Measurements from ENCODE around the gene GNB1.

GNB1 gene

GRCh38 chr1:1911350-1912041 lies 20.6 kb upstream of the GNB1 start:
- intact Hi-C loops (cut with DNase I) = no loop called here

GRCh38 chr1:1910651-1911331 lies 19.9 kb upstream of the GNB1 start:
- DNase-seq = peak in 3 of 10 donors; percentile 4 to 81 (median 62)
- intact Hi-C loops (cut with DNase I) = no loop called here

More at GRCh38 chr1:1911350-1912041, 20.6 kb upstream of the GNB1 start:
- peak in 1 of 10 donors; percentile 31 for DNase-seq

- intact Hi-C loops (cut with DNase I) = no loop called here
Observed at GRCh38 chr1:1910033-1910465, 19.2 kb upstream of the GNB1 start.

GRCh38 chr1:1908506-1908791 lies 17.6 kb upstream of the GNB1 start:
- intact Hi-C loops (cut with DNase I) = loop anchor here (2.0 to 5.0 kb wide), 3 partner anchors 18 to 146 kb away; partner anchors contain the start of genes GNB1 and NADK
- DNase-seq = no peak

More at GRCh38 chr1:1910033-1910465, 19.2 kb upstream of the GNB1 start:
- DNase-seq = peak in 2 of 10 donors; percentile 64 to 66

DNA sequence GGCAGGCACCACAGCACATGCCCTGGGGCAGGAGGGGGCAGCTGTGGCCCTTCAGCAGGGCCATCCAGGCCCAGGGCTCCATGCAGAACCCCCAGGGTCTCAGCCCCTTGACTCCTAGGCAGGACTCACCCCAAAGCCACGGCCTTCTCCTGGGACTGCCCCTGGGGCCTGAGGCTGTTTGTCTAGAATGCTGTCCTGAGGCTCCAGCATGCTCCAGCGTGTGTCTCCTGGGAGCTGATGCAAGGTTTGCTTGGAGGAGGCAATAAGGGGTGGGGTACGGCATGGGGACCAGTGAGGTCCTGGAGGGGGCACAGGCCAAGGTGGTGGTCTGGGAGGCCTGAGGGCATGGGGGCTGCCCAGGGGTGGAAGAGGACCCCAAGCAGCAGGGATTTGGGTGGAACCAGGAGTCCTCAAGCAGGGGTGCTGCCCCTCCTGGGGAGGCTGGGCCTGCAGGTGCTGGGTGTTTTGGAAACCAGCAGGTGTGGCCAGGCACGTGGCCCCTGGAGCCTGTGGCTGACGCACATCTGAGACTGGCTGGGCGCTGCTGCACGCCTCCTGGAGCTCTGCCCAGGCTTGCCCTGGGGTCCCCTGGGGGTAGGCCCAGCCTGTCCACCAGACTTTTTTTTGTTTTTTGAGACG lies 16.3 kb upstream of the GNB1 start:
- DNase-seq = peak in 1 of 10 donors; percentile 81
- intact Hi-C loops (cut with DNase I) = loop anchor here (5.0 kb wide), 2 partner anchors 130 to 145 kb away; partner anchors contain the start of gene NADK

- intact Hi-C loops (cut with DNase I) = loop anchor here (5.0 kb wide), 2 partner anchors 129 to 144 kb away; partner anchors contain the start of gene NADK
- DNase-seq = peak; percentile 63 to 98 (median 86)
Observed at GRCh38 chr1:1906185-1907097, 15.6 kb upstream of the GNB1 start.

GRCh38 chr1:1903224-1903623 lies 12.3 kb upstream of the GNB1 start:
- DNase-seq = no peak
- intact Hi-C loops (cut with DNase I) = no loop called here

DNA sequence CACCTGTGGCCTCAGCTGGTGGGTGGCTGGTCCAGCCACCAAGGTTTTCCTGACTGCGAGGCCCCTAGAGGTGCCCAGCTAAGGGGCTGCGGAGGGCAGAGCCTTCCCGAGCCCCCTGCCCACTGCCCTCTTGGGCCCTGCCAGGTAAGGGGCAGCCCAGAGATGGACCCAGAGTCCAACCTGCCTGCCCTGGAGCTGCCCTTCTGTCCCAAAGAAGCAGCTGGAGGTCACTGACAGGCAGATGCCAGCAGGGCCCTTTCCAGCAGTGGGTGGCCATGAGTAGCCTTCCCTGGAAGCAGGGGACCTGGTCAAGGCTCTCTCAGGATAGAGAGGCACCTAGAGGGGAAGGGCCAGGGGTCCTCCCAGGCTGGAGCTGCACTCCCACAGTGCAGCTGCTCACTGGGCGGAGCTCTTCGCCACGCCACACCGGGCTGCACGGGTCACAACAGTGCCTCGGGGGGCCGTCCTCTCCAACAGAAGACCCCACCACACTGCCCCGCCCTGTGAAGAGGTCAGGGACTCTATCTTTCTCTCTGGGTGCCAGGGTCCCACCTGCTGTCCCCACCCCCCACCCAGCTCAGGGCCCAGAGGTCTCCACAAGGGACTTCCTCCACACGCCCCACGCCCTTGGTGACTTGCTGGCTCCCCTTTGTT lies 10.9 kb upstream of the GNB1 start:
- no peak for DNase-seq
- intact Hi-C loops (cut with DNase I) = no loop called here

DNA sequence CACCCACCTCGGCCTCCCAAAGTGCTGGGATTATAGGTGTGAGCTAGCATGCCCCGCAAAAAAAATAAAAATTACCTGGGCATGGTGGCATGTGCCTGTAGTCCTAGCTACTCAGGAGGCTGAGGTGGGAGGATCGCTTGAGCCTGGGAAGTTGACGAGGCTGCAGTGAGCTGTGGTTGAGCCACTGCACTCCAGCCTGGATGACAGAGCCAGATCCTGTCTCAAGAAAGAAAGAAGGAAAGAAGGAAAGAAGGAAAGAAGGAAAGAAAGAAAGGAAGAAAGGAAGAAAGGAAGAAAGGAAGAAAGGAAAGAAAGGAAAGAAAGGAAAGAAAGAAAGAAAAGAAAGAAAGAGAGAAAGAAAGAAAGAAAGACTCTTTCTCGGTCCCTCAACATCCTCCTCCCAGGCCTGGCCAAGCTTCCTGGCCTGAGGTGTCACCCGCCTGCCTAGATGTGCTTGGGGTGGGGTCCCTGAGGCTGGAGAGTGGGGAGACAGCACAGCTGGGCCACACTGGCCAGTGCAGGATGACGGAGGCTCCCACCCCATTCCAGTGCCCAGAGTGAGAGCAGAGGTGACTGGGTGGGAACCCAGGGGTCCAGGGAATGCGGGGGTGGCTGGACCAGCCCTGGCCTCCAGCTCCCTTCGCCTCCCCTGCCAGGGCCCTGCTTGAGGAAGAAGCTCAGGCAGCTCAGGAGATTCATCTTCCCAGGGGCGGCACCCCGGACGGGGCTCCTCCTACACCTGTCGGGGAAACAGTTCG lies 10.2 kb upstream of the GNB1 start:
- intact Hi-C loops (cut with DNase I) = no loop called here
- DNase-seq = no peak

GRCh38 chr1:1899967-1900327 lies 9.1 kb upstream of the GNB1 start:
- no peak for DNase-seq
- intact Hi-C loops (cut with DNase I) = no loop called here

- DNase-seq = no peak
- intact Hi-C loops (cut with DNase I) = no loop called here
Observed at GRCh38 chr1:1899266-1899966, 8.5 kb upstream of the GNB1 start.

- intact Hi-C loops (cut with DNase I) = no loop called here
Observed at GRCh38 chr1:1898246-1898933, 7.5 kb upstream of the GNB1 start.

DNA sequence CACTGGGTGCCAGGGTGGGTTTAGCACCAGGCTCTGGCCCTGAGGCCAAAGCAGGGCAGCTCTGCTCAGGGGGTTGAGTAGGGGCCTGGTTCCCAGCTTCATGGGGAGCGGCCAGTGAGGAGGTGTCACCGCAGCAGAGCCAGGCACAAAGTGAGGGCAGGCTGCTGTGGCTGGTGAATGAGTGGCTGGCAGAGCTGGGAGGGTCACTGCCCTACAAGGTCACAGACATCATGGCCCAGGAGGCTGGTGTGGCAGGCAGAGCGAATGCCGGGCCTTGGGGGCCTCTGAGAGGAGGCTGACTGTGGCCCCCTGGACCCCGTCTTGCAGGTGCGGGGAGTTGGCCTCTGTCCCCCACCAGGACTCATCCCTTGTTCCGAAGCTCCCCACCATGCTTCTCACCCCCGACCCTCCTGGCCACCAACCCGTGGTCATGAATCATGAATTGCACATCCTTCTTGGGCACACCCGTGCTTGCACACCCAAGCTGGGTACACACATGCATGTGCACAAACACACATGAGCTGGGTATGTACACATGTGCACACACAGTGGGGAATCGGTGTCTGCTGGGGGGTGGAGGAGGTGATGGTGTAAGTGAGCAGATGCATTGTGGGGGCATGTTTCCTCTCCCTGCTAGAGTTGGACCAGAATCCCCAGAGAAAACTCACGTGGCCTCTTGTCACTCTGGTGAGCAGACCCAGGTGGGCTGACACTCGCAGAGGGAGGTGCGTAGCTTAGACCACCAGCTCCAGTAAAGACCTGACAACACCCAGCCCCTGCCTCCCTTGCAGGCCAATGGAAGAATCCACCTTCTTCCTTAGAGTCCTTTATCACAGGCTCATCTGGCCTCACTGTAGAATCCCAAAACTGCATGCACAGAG lies 4.8 kb upstream of the GNB1 start:
- intact Hi-C loops (cut with DNase I) = no loop called here
- no peak for DNase-seq

More at GRCh38 chr1:1898246-1898933, 7.5 kb upstream of the GNB1 start:
- no peak for DNase-seq

DNA sequence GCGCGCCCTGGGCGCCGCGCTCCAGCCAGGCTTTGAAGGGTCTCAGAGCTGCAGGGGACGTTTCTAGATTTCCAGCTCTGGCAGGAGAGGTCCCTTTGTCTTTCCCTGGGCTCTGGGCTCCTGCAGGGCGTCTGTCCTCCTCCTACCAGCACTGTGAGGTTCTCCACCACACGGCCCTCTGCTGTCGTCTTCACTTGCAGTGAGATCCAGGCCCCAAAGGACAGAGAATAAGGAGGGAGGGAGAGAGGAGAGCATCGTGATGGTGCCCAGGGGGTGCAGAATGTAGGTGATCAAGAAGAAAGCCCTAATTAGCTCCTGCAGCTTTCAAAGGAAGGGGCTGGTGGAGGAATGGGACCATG lies 4.2 kb upstream of the GNB1 start:
- intact Hi-C loops (cut with DNase I) = no loop called here

DNA sequence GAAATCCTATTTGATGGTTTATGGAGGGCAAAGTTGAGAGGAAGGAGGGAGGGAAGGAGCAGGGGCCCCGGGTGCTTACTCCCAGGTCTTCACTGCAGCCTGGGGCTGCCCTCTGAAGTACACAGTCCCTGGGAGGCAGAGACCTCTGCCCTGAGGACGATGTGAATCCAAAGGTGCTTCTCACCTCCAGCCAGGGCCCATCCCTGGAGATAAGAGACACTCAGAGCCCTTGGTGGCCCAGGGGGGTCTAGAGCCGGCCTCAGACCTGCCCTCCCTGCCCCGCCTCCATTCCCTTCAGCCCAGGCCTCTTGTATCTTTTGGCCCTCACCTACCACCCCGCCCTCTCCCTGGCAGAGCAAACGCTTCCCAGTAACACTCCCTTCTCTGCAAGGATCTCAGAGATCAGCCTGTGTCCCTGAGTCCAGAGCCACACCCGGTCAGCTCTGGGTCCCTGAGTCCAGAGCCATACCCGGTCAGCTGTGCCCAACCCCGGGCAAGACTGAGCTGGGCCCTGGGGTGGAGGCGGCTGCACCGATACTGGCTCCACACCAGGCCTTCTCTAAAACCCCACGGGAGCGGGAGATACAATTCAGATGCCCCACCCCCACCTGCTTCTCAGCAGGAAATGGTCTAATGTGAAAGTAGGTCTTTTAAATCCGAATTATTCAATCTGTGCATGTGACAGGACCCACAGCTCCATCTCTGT lies 3.6 kb upstream of the GNB1 start:
- intact Hi-C loops (cut with DNase I) = loop anchor here (5.0 kb wide), 1 partner anchor 37 kb away; no protein-coding TSS in a partner anchor
- DNase-seq = peak in 1 of 10 donors; percentile 78

More for the DNA sequence above, 4.2 kb upstream of the GNB1 start:
- DNase-seq = no peak

DNA sequence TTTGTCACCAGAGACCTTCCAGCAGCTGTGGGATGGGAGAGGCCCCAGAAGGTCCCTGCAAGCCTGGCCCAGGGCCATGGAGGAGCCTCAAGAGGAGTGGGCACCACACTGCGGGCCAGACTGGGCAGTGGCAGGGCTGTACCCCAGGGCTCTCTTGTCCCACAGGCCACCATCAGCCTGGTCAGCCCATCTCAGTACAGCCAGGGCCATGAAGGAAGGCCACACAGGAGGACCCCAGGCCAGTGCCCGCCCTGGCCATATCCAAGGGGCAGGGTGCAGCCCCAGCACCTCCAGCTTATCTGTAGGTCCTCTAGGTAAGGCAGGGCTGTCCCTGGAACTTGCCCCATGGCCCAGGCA lies 3.1 kb upstream of the GNB1 start:
- intact Hi-C loops (cut with DNase I) = loop anchor here (5.0 kb wide), 1 partner anchor 37 kb away; no protein-coding TSS in a partner anchor
- no peak for DNase-seq
